ENCODE results near the gene ATP6V0C.
A peak's percentile ranks its signal among the peaks of the same experiment; 100 is the strongest.

The ATP6V0C gene

DNA sequence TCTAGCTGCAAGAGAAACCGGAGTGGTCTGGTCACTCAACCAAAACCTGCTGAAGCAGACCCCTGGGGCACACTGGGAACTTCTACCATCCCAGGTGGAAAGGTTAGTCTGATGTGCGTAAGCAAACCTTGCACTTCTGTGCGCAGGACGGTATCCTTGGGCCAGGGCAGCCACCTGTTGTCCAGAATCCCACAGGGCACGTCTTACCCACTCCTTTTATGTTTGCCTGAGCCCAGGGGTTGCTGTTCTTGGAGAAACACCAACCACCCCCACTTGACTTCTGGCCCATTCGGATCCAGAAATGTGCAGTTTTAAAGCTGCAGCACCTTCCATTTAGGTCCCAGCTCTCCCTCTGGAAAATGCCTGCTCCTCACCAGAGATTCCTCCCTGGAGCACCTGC is 20.1 kb upstream of the ATP6V0C start:
- no peak for DNase-seq

DNA sequence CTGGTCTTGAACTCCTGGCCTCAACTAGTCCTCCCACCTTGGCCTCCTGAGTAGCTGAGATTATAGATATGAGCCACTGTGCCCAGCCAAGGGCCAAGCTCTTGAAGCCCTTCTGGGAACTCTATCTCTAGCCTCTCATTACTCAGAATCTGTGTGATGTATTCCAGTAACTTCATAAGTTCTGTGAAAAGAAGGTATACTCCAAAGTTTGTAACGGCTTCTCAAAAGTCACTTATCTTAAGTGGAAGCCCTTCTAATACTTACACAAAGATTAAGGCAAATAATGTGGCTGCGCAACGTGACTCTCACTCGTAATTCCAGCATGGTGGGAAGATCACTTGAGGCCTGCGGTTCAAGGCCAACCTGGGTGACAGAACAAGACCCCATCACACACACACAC is 19.1 kb upstream of the ATP6V0C start:
- DNase-seq: no peak

GRCh38 chr16:2495041-2495440 is 18.7 kb upstream of the ATP6V0C start:
- DNase-seq: no peak

DNA sequence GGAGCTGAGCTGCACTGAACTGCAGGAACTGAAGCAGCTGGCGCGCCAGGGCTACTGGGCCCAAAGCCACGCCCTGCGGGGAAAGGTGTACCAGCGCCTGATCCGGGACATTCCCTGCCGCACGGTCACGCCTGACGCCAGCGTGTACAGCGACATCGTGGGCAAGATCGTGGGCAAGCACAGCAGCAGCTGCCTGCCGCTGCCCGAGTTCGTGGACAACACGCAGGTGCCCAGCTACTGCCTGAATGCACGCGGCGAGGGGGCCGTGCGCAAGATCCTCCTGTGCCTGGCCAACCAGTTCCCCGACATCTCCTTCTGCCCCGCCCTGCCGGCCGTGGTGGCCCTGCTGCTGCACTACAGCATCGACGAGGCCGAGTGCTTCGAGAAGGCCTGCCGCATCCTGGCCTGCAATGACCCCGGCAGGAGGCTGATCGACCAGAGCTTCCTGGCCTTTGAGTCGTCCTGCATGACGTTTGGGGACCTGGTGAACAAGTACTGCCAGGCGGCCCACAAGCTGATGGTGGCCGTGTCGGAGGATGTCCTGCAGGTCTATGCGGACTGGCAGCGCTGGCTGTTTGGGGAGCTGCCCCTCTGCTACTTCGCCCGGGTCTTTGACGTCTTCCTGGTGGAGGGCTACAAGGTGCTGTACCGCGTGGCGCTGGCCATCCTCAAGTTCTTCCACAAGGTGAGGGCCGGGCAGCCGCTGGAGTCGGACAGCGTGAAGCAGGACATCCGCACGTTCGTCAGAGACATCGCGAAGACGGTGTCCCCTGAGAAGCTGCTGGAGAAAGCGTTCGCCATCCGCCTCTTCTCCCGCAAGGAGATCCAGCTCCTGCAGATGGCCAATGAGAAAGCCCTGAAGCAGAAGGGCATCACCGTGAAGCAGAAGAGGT is 17.3 kb upstream of the ATP6V0C start:
- DNase-seq: no peak

DNA sequence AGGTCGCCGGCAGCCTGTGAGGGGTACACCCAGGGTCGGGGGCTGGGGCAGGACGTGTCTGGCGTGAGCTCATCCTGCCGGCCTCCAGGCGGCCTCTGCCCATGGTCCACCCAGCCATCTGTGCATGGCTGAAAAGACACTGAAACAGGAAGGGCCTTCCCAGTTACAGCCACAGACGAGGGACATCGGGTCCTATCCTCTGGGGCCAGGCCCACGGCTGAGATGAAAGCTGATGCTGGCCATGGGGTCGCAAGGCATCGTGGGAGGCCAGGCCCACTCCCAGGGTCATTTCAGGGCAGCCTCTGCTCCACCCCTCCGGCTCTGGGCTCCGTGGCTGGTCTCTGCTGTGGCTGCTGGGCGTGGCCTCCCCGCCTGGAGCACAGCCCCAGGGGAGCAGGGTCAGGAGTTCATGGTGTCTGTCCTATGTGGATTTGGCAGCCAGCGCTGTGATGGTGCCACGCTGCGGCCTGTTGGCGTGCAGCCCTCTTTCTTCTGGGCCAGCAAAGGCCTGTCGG is 16.6 kb upstream of the ATP6V0C start:
- no peak for DNase-seq

DNA sequence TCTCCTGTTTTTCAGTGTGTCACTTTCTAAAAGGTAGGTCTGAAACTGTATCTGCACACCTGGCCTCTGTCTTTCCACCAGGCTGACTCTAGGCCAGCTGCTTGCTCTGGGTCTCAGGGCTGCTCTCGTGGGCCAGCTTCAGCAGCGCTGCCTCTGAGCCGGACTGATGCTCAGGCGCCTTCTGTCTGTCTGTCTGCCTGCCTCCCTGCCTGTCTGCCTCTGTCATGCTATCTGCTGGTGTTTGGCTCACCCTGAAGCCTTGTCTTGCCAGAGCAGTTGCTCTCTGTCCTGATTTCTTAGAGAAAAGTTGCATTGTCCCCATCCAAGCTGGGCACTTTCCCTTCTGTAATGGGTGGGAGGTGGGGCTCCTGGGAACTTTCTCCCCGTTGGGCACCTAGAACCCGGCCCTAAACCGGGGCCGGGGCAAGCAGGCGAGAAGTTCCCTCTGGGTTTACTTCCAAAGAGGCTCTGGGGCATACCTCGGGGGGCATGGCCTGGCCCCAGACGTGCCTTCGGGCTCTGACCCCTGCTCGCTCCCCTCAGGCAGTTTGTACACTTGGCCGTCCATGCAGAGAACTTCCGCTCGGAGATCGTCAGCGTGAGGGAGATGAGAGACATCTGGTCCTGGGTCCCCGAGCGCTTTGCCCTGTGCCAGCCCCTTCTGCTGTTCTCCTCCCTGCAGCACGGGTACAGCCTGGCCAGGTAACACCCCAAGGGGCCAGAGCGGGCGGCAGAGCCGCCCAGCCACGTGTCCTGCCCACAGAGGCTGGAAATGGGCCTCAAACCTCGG is 15.9 kb upstream of the ATP6V0C start:
- DNase-seq: no peak

DNA sequence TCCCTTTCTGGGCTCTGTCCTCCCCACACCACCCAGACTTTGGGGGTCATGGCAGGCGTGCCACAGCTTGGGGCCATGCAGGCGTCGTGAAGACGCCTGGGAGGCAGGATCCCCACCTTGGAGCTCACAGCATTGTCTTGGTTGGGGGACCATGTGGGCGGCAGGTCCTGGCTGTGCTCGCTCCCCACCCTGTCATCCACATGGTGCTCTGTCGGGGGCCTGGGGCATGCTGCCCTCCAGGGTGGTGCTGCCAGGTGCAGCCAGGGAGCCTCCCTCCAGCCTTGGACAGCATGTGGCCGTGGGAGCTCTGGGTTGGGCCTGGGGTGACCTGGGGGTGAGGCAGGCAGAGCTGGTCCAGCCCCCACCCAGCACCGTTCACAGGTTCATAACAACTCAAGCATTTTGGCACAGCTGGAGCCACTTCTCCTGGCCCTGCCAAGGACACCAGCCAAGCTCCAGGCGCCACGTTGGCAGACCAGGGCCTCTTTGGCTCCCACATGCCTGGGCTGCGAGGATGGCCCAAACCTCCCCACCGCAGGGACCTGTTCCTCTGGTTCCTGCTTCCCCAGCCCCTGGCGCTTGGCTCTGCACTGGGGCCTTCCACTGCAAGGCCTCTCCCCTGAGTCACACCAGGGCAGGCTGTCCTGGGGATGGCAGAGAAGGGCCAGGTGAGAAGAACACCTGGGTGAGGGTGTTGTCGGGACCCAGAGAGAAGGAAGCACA is 15.1 kb upstream of the ATP6V0C start:
- DNase-seq: no peak

GRCh38 chr16:2499454-2499853 is 14.3 kb upstream of the ATP6V0C start:
- DNase-seq: no peak

DNA sequence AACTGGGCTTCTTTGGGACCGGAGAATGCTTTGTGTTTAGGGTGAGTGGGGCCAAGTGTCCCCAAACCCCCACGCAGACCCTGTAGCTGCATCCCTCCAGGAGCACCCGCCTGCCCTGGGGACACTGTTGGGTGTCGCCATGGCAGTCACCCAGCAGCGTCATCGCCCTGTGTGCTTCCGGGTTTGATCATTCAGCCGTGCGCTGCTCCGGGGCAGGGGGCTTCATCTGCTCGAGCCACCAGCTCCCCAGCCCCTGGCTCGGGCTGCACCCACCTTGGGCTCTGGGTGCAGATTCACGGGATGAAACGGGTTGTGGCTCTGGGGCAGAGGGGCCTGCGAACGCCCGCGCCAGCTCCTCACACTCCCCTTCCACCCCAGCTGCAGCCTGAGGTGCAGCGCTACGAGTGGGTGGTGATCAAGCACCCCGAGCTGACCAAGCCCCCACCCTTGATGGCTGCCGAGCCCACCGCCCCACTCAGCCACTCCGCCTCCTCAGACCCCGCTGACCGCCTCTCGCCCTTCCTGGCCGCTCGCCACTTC is 13.8 kb upstream of the ATP6V0C start:
- DNase-seq: no peak

DNA sequence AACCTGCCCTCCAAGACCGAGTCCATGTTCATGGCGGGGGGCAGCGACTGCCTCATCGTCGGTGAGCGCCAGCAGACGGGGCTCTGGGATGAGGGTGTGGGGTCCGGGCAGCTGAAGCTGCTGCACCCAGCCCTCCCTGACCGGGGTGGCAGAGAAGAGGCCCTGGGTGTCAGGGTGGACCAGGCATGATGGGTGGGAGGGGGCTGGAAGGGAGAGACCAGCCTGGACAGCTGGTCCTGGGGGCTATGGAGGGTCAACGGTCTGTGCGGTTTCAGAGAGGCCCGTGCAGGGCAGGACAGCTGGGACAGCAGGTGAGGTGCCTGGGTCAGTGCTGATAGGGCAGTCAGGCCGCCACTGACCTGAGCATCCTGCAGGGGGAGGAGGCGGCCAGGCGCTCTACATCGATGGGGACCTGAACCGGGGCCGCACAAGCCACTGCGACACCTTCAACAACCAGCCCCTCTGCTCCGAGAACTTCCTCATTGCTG is 13.3 kb upstream of the ATP6V0C start:
- no peak for DNase-seq

- DNase-seq: peak; percentile 92
Observed at GRCh38 chr16:2500918-2501750, 12.6 kb upstream of the ATP6V0C start.

GRCh38 chr16:2501946-2502895 is 11.5 kb upstream of the ATP6V0C start:
- no peak for DNase-seq

- DNase-seq: no peak
Observed at GRCh38 chr16:2505695-2506094, 8.1 kb upstream of the ATP6V0C start.

DNA sequence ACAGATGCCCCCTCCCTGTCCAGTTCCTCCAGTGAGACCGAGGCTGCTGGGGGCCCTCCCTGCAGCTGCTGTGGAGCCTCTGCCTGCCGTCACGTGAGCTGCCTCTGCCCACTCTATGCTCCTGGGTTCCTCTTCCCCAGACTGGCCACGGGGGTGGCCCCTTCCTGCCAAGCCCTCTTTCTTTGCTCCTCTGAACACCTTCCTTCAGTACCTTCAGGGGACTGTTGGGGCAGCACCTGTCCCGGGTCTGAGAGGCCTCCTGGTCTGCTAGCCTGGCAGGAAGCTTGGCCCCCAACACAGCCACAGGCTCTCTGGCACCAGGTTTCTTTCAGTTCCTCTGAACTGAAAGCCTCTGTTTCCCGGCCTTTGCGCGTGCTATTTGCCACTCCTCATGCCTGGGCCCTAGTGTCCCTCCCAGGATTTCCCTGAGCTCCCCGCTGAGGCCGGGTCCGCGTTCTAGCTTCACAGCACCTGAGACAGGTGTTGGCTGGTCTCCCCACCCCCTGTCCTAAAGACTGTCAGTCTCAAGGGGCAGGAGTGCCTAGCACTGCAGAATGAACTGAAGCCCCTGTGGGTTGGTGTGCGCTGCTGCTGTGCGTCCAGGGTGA is 6.6 kb upstream of the ATP6V0C start:
- no peak for DNase-seq

- no peak for DNase-seq
Observed at GRCh38 chr16:2507665-2508064, 6.1 kb upstream of the ATP6V0C start.

GRCh38 chr16:2508722-2509400 is 4.9 kb upstream of the ATP6V0C start:
- no peak for DNase-seq

GRCh38 chr16:2511128-2511800 is 2.5 kb upstream of the ATP6V0C start:
- no peak for DNase-seq

- DNase-seq: no peak
Observed at GRCh38 chr16:2511996-2512734, 1.6 kb upstream of the ATP6V0C start.

Data from activated effector memory CD4-positive, alpha-beta T cell treated with anti-CD3 and anti-CD28 coated beads, Interleukin-2, amount 50 U/mL, for 16 hours (primary cell).